HCT116 (cell line): ENCODE measurements around the gene OR11A1. TPM values are rescaled to one million over a fixed set of nuclear protein-coding genes. Genes with fewer than 3 reads are reported as not detected.

Experiments
- ATAC-seq: fragments of 200-7000 bp; cut with Tn5 transposase; 2 replicates; pipeline ENCODE4 v1.9.1; 2020; ENCODE audit warnings: mild to moderate bottlenecking, moderate library complexity
- BruUV-seq: library from RNA; stranded (reverse); fragments of 400-500 nt; replicated peaks from 2 replicates; lab custom pipeline; 2021; lab: Mats Ljungman, UMichigan
- CTCF ChIA-PET: fragments of 300-600 bp; sonication (Branson Sonifier 250); formaldehyde crosslinking; loops from one replicate; lab custom pipeline; 2021; ENCODE audit warnings: antibody characterized with exemption; lab: Charles Lee
- POLR2A ChIA-PET: fragments of 300-600, 350-600 bp; sonication (Branson Sonifier 250); formaldehyde crosslinking; loops from one replicate; lab custom pipeline; 2021; ENCODE audit warnings: antibody characterized with exemption; lab: Charles Lee
- RAD21 ChIA-PET, 2 experiments: fragments of 300-600 bp; sonication (Branson Sonifier 250); formaldehyde crosslinking; loops; one replicate each; lab custom pipeline; 2023; ENCODE audit warnings: low total read pairs in 2 of 2; ENCODE audit not compliant: uncharacterized antibody in 2 of 2, unreplicated experiment in 2 of 2, low non-redundant PET in 1 of 2; lab: Charles Lee
- DNase-seq: peaks from one replicate; pipeline ENCODE4 v3.0.0-alpha.2; 2010; ENCODE audit warnings: low read depth, low spot score
- H2AFZ ChIP-seq: fragments of 200-600 bp; shearing (Covaris generic), sonication (generic); 2 replicates; pipeline ENCODE4 v1.6.1; 2017; ENCODE audit warnings: low read depth, mixed run types, mixed read lengths, antibody characterized with exemption, low read length; ENCODE audit not compliant: poor library complexity, severe bottlenecking
- H3K27ac ChIP-seq: 2 replicates; pipeline ENCODE4 v1.5.1; 2012; ENCODE audit warnings: low read depth, low read length
- H3K27me3 ChIP-seq: fragments of 200-600 bp; sonication (generic); 2 replicates; pipeline ENCODE4 v1.6.1; 2016; ENCODE audit warnings: mixed run types, low read length, mixed read lengths; ENCODE audit not compliant: insufficient read depth
- H3K36me3 ChIP-seq, 2 experiments: fragments of 200-500 bp in 1 of 2; fragments of 200-600 bp in 1 of 2; sonication (Bioruptor generic) in 1 of 2; sonication (generic) in 1 of 2; 2 replicates each; pipeline versions ENCODE4 v1.5.1 to v1.6.1; 2014 to 2016; ENCODE audit warnings: low read length in 2 of 2, inconsistent platforms in 1 of 2, mixed read lengths in 1 of 2, mixed run types in 1 of 2; ENCODE audit not compliant: insufficient read depth in 2 of 2, control insufficient read depth in 1 of 2
- H3K4me1 ChIP-seq, 2 experiments: fragments of 200-600 bp in 1 of 2; sonication (generic) in 1 of 2; 2 replicates each; pipeline versions ENCODE4 v1.5.1 to v1.6.1; 2012 to 2017; ENCODE audit warnings: low read length in 2 of 2, inconsistent platforms in 1 of 2, mild to moderate bottlenecking in 1 of 2, mixed read lengths in 1 of 2, mixed run types in 1 of 2, moderate library complexity in 1 of 2; ENCODE audit not compliant: insufficient read depth in 2 of 2, control insufficient read depth in 1 of 2
- H3K4me2 ChIP-seq: fragments of 200-600 bp; sonication (generic); 2 replicates; pipeline ENCODE4 v1.6.1; 2017; ENCODE audit warnings: mixed run types, low read length, mixed read lengths
- H3K4me3 ChIP-seq, 2 experiments: fragments of 200-600 bp in 1 of 2; sonication (generic) in 1 of 2; replicated peaks in 1 of 2; 2 replicates each; pipeline ENCODE4 v1.5.1; 2011 to 2016; ENCODE audit warnings: low read length in 2 of 2, control low read depth in 1 of 2, low read depth in 1 of 2, mild to moderate bottlenecking in 1 of 2, mixed read lengths in 1 of 2, mixed run types in 1 of 2
- H3K79me2 ChIP-seq: fragments of 200-600 bp; sonication (generic); 2 replicates; pipeline ENCODE4 v1.6.1; 2017; ENCODE audit warnings: mild to moderate bottlenecking, mixed run types, low read length, moderate library complexity, mixed read lengths; ENCODE audit not compliant: insufficient read depth
- H3K9ac ChIP-seq: fragments of 200-600 bp; sonication (generic); 2 replicates; pipeline ENCODE4 v1.6.1; 2016; ENCODE audit warnings: low read length, mixed read lengths
- H3K9me2 ChIP-seq: fragments of 200-600 bp; sonication (generic), shearing (Covaris generic); 2 replicates; pipeline ENCODE4 v1.6.1; 2017; ENCODE audit warnings: mixed run types, mild to moderate bottlenecking, moderate library complexity; ENCODE audit not compliant: insufficient read depth
- H3K9me3 ChIP-seq, 2 experiments: fragments of 200-500 bp in 1 of 2; fragments of 200-600 bp in 1 of 2; sonication (Bioruptor generic) in 1 of 2; sonication (generic) in 1 of 2; 2 replicates each; pipeline ENCODE4 v1.6.1; 2014 to 2017; ENCODE audit warnings: low read length in 2 of 2, mixed read lengths in 2 of 2, inconsistent platforms in 1 of 2, low read depth in 1 of 2, mild to moderate bottlenecking in 1 of 2, mixed run types in 1 of 2, moderate library complexity in 1 of 2; ENCODE audit not compliant: control insufficient read depth in 1 of 2, insufficient read depth in 1 of 2
- H4K20me1 ChIP-seq: fragments of 200-600 bp; sonication (generic), shearing (Covaris generic); 2 replicates; pipeline ENCODE4 v1.6.1; 2017; ENCODE audit warnings: mixed run types, mild to moderate bottlenecking, moderate library complexity; ENCODE audit not compliant: insufficient read depth
- CBX3 ChIP-seq: IDR thresholded peaks from 2 replicates; pipeline ENCODE4 v1.6.1; 2012; ENCODE audit warnings: low read depth
- CEBPB ChIP-seq: IDR thresholded peaks from 2 replicates; pipeline ENCODE4 v1.6.1; 2012; ENCODE audit warnings: low read depth
- EZH2 ChIP-seq: fragments of 200-600 bp; sonication (generic); IDR thresholded peaks from 2 replicates; pipeline ENCODE4 v1.6.1; 2017; ENCODE audit warnings: antibody characterized with exemption, mixed run types
- EZH2phosphoT487 ChIP-seq: fragments of 200-600 bp; IDR thresholded peaks from 2 replicates; pipeline ENCODE4 v1.6.1; 2018; ENCODE audit warnings: antibody characterized with exemption, borderline replicate concordance
- FOSL1 ChIP-seq: IDR thresholded peaks from 2 replicates; pipeline ENCODE4 v1.6.1; 2012; ENCODE audit warnings: low read depth
- JUND ChIP-seq: IDR thresholded peaks from 2 replicates; pipeline ENCODE4 v1.6.1; 2012
- POLR2AphosphoS5 ChIP-seq: IDR thresholded peaks from 2 replicates; pipeline ENCODE4 v1.6.1; 2011; ENCODE audit warnings: mild to moderate bottlenecking, low read depth, low read length, moderate library complexity
- RAD21 ChIP-seq: IDR thresholded peaks from 2 replicates; pipeline ENCODE4 v1.6.1; 2012; ENCODE audit warnings: low read depth, mild to moderate bottlenecking
- SRF ChIP-seq: IDR thresholded peaks from 2 replicates; pipeline ENCODE4 v1.6.1; 2012; ENCODE audit warnings: low read depth
- TCF7L2 ChIP-seq: IDR thresholded peaks from 2 replicates; pipeline ENCODE4 v1.7.0; 2011; ENCODE audit warnings: borderline replicate concordance, inconsistent platforms; ENCODE audit not compliant: insufficient read depth, insufficient read length; ENCODE audit errors: extremely low read depth
- ZNF274 ChIP-seq: fragments of 200-500 bp; sonication (Bioruptor generic); IDR thresholded peaks from 2 replicates; pipeline ENCODE4 v1.6.1; 2014; ENCODE audit warnings: mild to moderate bottlenecking, low read depth, low read length, inconsistent platforms
- intact Hi-C: fragments of 100-400 bp; cut with micrococcal nuclease; formaldehyde crosslinking; loops from 2 replicates; pipeline ENCODE4 v1.10.0; 2022
- total RNA-seq: library from RNA; stranded (reverse); gene quantifications from one replicate; pipeline ENCODE4 v1.2.1, GENCODE V29; 2021; ENCODE audit not compliant: unreplicated experiment
- TF ChIP-seq, protein P1 (sequence below): IDR thresholded peaks from 2 replicates; pipeline ENCODE4 v1.6.1; 2011; ENCODE audit warnings: mild to moderate bottlenecking, low read length, moderate library complexity; ENCODE audit not compliant: insufficient replicate concordance; ENCODE audit errors: extremely low read depth
- TF ChIP-seq, protein P2 (sequence below): IDR thresholded peaks from 2 replicates; pipeline ENCODE4 v1.6.1; 2012
- TF ChIP-seq, protein P3 (sequence below): IDR thresholded peaks from 2 replicates; pipeline ENCODE4 v1.6.1; 2012; ENCODE audit warnings: low read depth
- TF ChIP-seq, protein P4 (sequence below), 3 experiments: fragments of 200-600 bp in 1 of 3; sonication (generic) in 1 of 3; IDR thresholded peaks in 2 of 3; conservative IDR thresholded peaks in 1 of 3; 2 replicates each; pipeline ENCODE4 v1.5.1; 2012 to 2017; ENCODE audit warnings: low read depth in 2 of 3, low read length in 2 of 3, antibody characterized with exemption in 1 of 3, borderline replicate concordance in 1 of 3, control low read depth in 1 of 3, mild to moderate bottlenecking in 1 of 3, mixed read lengths in 1 of 3, mixed run types in 1 of 3, moderate library complexity in 1 of 3; ENCODE audit not compliant: insufficient read depth in 1 of 3

Gene OR11A1
- total RNA-seq, 1 experiment from 2014 or later = not detected

DNA sequence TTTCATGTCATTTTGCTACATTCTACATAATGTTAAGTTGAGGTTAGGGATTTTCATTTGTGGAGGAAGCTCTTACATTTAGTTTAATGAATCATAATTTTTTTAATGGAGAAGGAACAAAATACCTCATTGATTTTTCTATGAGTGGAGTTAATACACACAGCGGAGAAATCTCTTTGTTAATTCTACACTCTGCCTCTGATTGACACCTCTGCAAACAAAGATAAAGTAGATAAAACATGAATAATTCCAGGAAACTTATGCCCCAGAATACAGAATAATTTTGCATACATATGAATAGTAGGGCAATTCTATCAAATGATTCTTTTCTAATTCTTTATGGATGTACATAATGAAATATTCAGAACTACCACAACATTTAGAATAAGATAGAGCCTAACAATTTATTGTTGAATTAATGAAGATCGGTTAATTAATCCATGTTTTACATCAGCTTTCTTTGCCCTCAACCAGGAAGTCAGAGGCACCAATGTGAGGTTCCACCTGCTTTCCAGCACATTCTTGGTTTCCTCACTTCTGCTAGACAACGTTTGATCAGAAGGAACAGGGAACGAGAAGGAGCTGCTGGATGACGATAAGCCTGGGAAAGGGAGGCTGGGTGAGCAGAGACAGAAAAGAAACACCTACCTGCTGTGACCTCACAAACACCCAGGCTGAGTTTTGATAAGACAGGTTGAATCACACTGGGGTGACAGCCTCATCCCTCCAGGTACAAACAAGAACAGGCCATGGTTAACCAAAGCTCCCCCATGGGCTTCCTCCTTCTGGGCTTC, 4.3 kb upstream of the OR11A1 start:
- no peak overlapping the region for H2AFZ ChIP-seq
- no peaks in the 10 kb centered on the region for H3K9me2 ChIP-seq
- intact Hi-C loops = no loop called here
- RAD21 ChIA-PET = no interaction called here
- no peaks in the 10 kb centered on the region for H4K20me1 ChIP-seq
- TF ChIP-seq POLR2AphosphoS5 (no peak), CBX3 (no peak), FOSL1 (no peak), SRF (no peak), JUND (no peak), EZH2phosphoT487 (no peak), CEBPB (no peak), TCF7L2 (no peak), RAD21 (no peak), EZH2 (no peak), ZNF274 (no peak)
- TF ChIP-seq, protein P1, sequence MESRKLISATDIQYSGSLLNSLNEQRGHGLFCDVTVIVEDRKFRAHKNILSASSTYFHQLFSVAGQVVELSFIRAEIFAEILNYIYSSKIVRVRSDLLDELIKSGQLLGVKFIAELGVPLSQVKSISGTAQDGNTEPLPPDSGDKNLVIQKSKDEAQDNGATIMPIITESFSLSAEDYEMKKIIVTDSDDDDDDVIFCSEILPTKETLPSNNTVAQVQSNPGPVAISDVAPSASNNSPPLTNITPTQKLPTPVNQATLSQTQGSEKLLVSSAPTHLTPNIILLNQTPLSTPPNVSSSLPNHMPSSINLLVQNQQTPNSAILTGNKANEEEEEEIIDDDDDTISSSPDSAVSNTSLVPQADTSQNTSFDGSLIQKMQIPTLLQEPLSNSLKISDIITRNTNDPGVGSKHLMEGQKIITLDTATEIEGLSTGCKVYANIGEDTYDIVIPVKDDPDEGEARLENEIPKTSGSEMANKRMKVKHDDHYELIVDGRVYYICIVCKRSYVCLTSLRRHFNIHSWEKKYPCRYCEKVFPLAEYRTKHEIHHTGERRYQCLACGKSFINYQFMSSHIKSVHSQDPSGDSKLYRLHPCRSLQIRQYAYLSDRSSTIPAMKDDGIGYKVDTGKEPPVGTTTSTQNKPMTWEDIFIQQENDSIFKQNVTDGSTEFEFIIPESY = no peak
- TF ChIP-seq, protein P2, sequence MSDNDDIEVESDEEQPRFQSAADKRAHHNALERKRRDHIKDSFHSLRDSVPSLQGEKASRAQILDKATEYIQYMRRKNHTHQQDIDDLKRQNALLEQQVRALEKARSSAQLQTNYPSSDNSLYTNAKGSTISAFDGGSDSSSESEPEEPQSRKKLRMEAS = no peak
- TF ChIP-seq, protein P3, sequence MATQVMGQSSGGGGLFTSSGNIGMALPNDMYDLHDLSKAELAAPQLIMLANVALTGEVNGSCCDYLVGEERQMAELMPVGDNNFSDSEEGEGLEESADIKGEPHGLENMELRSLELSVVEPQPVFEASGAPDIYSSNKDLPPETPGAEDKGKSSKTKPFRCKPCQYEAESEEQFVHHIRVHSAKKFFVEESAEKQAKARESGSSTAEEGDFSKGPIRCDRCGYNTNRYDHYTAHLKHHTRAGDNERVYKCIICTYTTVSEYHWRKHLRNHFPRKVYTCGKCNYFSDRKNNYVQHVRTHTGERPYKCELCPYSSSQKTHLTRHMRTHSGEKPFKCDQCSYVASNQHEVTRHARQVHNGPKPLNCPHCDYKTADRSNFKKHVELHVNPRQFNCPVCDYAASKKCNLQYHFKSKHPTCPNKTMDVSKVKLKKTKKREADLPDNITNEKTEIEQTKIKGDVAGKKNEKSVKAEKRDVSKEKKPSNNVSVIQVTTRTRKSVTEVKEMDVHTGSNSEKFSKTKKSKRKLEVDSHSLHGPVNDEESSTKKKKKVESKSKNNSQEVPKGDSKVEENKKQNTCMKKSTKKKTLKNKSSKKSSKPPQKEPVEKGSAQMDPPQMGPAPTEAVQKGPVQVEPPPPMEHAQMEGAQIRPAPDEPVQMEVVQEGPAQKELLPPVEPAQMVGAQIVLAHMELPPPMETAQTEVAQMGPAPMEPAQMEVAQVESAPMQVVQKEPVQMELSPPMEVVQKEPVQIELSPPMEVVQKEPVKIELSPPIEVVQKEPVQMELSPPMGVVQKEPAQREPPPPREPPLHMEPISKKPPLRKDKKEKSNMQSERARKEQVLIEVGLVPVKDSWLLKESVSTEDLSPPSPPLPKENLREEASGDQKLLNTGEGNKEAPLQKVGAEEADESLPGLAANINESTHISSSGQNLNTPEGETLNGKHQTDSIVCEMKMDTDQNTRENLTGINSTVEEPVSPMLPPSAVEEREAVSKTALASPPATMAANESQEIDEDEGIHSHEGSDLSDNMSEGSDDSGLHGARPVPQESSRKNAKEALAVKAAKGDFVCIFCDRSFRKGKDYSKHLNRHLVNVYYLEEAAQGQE = no peak
- TF ChIP-seq, protein P4, sequence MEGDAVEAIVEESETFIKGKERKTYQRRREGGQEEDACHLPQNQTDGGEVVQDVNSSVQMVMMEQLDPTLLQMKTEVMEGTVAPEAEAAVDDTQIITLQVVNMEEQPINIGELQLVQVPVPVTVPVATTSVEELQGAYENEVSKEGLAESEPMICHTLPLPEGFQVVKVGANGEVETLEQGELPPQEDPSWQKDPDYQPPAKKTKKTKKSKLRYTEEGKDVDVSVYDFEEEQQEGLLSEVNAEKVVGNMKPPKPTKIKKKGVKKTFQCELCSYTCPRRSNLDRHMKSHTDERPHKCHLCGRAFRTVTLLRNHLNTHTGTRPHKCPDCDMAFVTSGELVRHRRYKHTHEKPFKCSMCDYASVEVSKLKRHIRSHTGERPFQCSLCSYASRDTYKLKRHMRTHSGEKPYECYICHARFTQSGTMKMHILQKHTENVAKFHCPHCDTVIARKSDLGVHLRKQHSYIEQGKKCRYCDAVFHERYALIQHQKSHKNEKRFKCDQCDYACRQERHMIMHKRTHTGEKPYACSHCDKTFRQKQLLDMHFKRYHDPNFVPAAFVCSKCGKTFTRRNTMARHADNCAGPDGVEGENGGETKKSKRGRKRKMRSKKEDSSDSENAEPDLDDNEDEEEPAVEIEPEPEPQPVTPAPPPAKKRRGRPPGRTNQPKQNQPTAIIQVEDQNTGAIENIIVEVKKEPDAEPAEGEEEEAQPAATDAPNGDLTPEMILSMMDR (IDR thresholded peaks at IDR 0.05 in 2 of 3, conservative IDR thresholded peaks at IDR 0.05 in 1 of 3; ENCODE audit: borderline replicate concordance in 1 of 3, insufficient read depth in 1 of 3, low read depth in 2 of 3, low read length in 2 of 3) = no peak
- TF ChIP-seq, all 23 proteins: peak for 0
- Histone ChIP-seq H3K27ac (no peak overlapping the region), H3K4me2 (no peak overlapping the region), H3K9ac (no peak overlapping the region), H3K79me2 (no peaks in the 10 kb centered on the region), H3K27me3 (0 out of 2 replicates have a peak, but pooled peaks cover 6% of the 10 kb centered on the region), H3K9me3 (no peaks in the 10 kb centered on the region), H3K36me3 (no peaks in the 10 kb centered on the region), H3K4me3 (no peak overlapping the region), H3K4me1 (0 out of 4 replicates have a peak, but pooled peaks cover 0 to 3% of the 10 kb centered on the region in 2 experiments)
- ChIA-PET POLR2A (no interaction called here), CTCF (no interaction called here)
- no peak for ATAC-seq
- BruUV-seq = no TSS peak
- no peak for DNase-seq
